Mesenchymal stem cell (in vitro differentiated cells and primary cell): Measurements from ENCODE around the gene ST6GALNAC2.
A peak's percentile ranks its signal among the peaks of the same experiment; 100 is the strongest.
"Not testable (repeated sequence)": the region's sequence is repeated elsewhere in the genome, so short reads cannot be mapped to it uniquely, and the experiment has no call there.

Experiments used
- DNase-seq: peaks from one replicate; pipeline ENCODE4 v3.0.0-alpha.2; 2013
- H2AFZ ChIP-seq: one replicate; pipeline ENCODE4 v1.6.1; 2013; ENCODE audit warnings: low read depth, mild to moderate bottlenecking, control low read depth, inconsistent platforms, low read length, moderate library complexity
- H2AK5ac ChIP-seq: 2 replicates; pipeline ENCODE4 v1.6.1; 2013; ENCODE audit warnings: low read length, moderate library complexity, mild to moderate bottlenecking, inconsistent platforms; ENCODE audit not compliant: severe bottlenecking
- H2BK120ac ChIP-seq: one replicate; pipeline ENCODE4 v1.6.1; 2013; ENCODE audit warnings: low read depth, mild to moderate bottlenecking, inconsistent platforms, low read length, moderate library complexity
- H2BK12ac ChIP-seq, 2 experiments: one replicate each; pipeline ENCODE4 v1.6.1; 2013; ENCODE audit warnings: inconsistent platforms in 2 of 2, low read length in 2 of 2, mild to moderate bottlenecking in 2 of 2, moderate library complexity in 2 of 2, control low read depth in 1 of 2
- H2BK15ac ChIP-seq: one replicate; pipeline ENCODE4 v1.6.1; 2013; ENCODE audit warnings: mild to moderate bottlenecking, low read depth, inconsistent platforms; ENCODE audit not compliant: poor library complexity, severe bottlenecking
- H2BK5ac ChIP-seq: 2 replicates; pipeline ENCODE4 v1.6.1; 2013; ENCODE audit warnings: low read depth, mild to moderate bottlenecking, low read length, control low read depth, inconsistent platforms; ENCODE audit not compliant: poor library complexity, severe bottlenecking
- H3K14ac ChIP-seq, 2 experiments: one replicate each; pipeline ENCODE4 v1.6.1; 2013; ENCODE audit warnings: inconsistent platforms in 2 of 2, low read length in 2 of 2, control low read depth in 1 of 2, mild to moderate bottlenecking in 1 of 2, moderate library complexity in 1 of 2
- H3K18ac ChIP-seq, 2 experiments: one replicate each; pipeline ENCODE4 v1.6.1; 2013; ENCODE audit warnings: inconsistent platforms in 2 of 2, low read length in 2 of 2, control low read depth in 1 of 2, low read depth in 1 of 2, mild to moderate bottlenecking in 1 of 2
- H3K23ac ChIP-seq, 2 experiments: one replicate each; pipeline ENCODE4 v1.6.1; 2013; ENCODE audit warnings: inconsistent platforms in 2 of 2, low read length in 2 of 2, mild to moderate bottlenecking in 2 of 2, moderate library complexity in 2 of 2, control low read depth in 1 of 2
- H3K27ac ChIP-seq: 2 replicates; pipeline ENCODE4 v1.5.1; 2013; ENCODE audit warnings: mild to moderate bottlenecking, moderate library complexity, low read length, control low read depth, inconsistent platforms; ENCODE audit not compliant: poor library complexity, severe bottlenecking
- H3K27me3 ChIP-seq, 2 experiments: 2 replicates each; pipeline versions ENCODE4 v1.6.1 to v1.7.0; 2013; ENCODE audit warnings: low read length in 2 of 2, mild to moderate bottlenecking in 2 of 2, moderate library complexity in 2 of 2, control low read depth in 1 of 2, inconsistent platforms in 1 of 2; ENCODE audit not compliant: control insufficient read depth in 1 of 2, insufficient read depth in 1 of 2
- H3K36me3 ChIP-seq, 2 experiments: 2 replicates each; pipeline versions ENCODE4 v1.6.1 to v1.7.0; 2013; ENCODE audit warnings: low read length in 2 of 2, control low read depth in 1 of 2, inconsistent platforms in 1 of 2, low read depth in 1 of 2, mild to moderate bottlenecking in 1 of 2; ENCODE audit not compliant: insufficient read depth in 2 of 2, control insufficient read depth in 1 of 2
- H3K4ac ChIP-seq, 2 experiments: one replicate each; pipeline ENCODE4 v1.6.1; 2013; ENCODE audit warnings: inconsistent platforms in 2 of 2, low read length in 2 of 2, mild to moderate bottlenecking in 2 of 2, moderate library complexity in 2 of 2, control low read depth in 1 of 2, low read depth in 1 of 2
- H3K4me1 ChIP-seq: 2 replicates; pipeline ENCODE4 v1.6.1; 2013; ENCODE audit warnings: low read depth, low read length, control low read depth; ENCODE audit not compliant: control insufficient read depth, insufficient read depth
- H3K4me2 ChIP-seq: 2 replicates; pipeline ENCODE4 v1.6.1; 2013; ENCODE audit warnings: low read length, mild to moderate bottlenecking, inconsistent platforms; ENCODE audit not compliant: poor library complexity, severe bottlenecking
- H3K4me3 ChIP-seq, 2 experiments: 2 replicates each; pipeline versions ENCODE4 v1.5.1 to v1.7.0; 2013; ENCODE audit warnings: low read length in 2 of 2, mild to moderate bottlenecking in 2 of 2, control low read depth in 1 of 2, low read depth in 1 of 2; ENCODE audit not compliant: insufficient read depth in 1 of 2
- H3K79me1 ChIP-seq: replicated peaks from 2 replicates; pipeline ENCODE4 v1.6.1; 2013; ENCODE audit warnings: mild to moderate bottlenecking, control low read depth, low read length, inconsistent platforms; ENCODE audit not compliant: poor library complexity, severe bottlenecking
- H3K9ac ChIP-seq: 2 replicates; pipeline ENCODE4 v1.7.0; 2013; ENCODE audit warnings: mild to moderate bottlenecking, low read length, moderate library complexity
- H3K9me3 ChIP-seq: 2 replicates; pipeline ENCODE4 v1.7.0; 2013; ENCODE audit warnings: mild to moderate bottlenecking, low read length; ENCODE audit not compliant: control insufficient read depth
- H4K8ac ChIP-seq: one replicate; pipeline ENCODE4 v1.6.1; 2013; ENCODE audit warnings: inconsistent platforms, mild to moderate bottlenecking, low read length, moderate library complexity
- H4K91ac ChIP-seq: one replicate; pipeline ENCODE4 v1.6.1; 2013; ENCODE audit warnings: mild to moderate bottlenecking, low read length, inconsistent platforms
- WGBS: methylation state at CpG from one replicate; pipeline ENCODE4 v1.1.7; 2013; ENCODE audit warnings: mixed read lengths; 5-methylcytosine and 5-hydroxymethylcytosine counted together

ST6GALNAC2 gene

GRCh38 chr17:76533640-76534359 lies 51.9 kb downstream of the ST6GALNAC2 start:
- not testable (repeated sequence) for H3K4me3 ChIP-seq, H4K8ac ChIP-seq, H3K9me3 ChIP-seq, DNase-seq, H3K18ac ChIP-seq, H2AK5ac ChIP-seq, H3K79me1 ChIP-seq, H3K4ac ChIP-seq, H3K9ac ChIP-seq, H3K23ac ChIP-seq, H3K27me3 ChIP-seq, H2BK15ac ChIP-seq, H3K4me2 ChIP-seq, H3K14ac ChIP-seq, H4K91ac ChIP-seq, H3K27ac ChIP-seq, H2AFZ ChIP-seq, H2BK5ac ChIP-seq
- Histone ChIP-seq H3K4me1 (peaks cover 41% of the 10 kb centered on the region), H2BK12ac (peak overlapping the region in 1 of 2 experiments; percentile 43), H3K36me3 (peaks cover 4 to 22% of the 10 kb centered on the region in 2 experiments), H2BK120ac (peak overlapping the region; percentile 40)
- WGBS: 92% methylated on average over 6 of the region's 9 CpGs

GRCh38 chr17:76532072-76532651 lies 53.5 kb downstream of the ST6GALNAC2 start:
- 50% methylated on average over 6 of the region's 8 CpGs for WGBS
- peak overlapping the region in 1 of 2 experiments; percentile 82 for H3K14ac ChIP-seq
- H3K9me3 ChIP-seq: no peaks in the 10 kb centered on the region
- peak overlapping the region; percentile 75 to 95 for H2BK12ac ChIP-seq
- peaks cover 44% of the 10 kb centered on the region for H3K4me1 ChIP-seq
- peak overlapping the region; percentile 60 to 84 for H3K18ac ChIP-seq
- H3K4me3 ChIP-seq: no peak overlapping the region
- H3K36me3 ChIP-seq: peaks cover 4 to 22% of the 10 kb centered on the region in 2 experiments
- peak overlapping the region; percentile 68 for H4K8ac ChIP-seq
- H3K23ac ChIP-seq: no peak overlapping the region
- H2AK5ac ChIP-seq: no peak overlapping the region
- H4K91ac ChIP-seq: peak overlapping the region; percentile 96
- peak; percentile 66 for DNase-seq
- H3K4ac ChIP-seq: peak overlapping the region; percentile 71 to 89
- peak overlapping the region; percentile 80 for H2BK120ac ChIP-seq
- H3K27ac ChIP-seq: no peak overlapping the region
- H2AFZ ChIP-seq: no peak overlapping the region
- H2BK5ac ChIP-seq: no peak overlapping the region
- H3K9ac ChIP-seq: peak overlapping the region; percentile 88
- H2BK15ac ChIP-seq: no peak overlapping the region
- no peaks in the 10 kb centered on the region for H3K27me3 ChIP-seq
- no peaks in the 10 kb centered on the region for H3K79me1 ChIP-seq
- H3K4me2 ChIP-seq: no peak overlapping the region

GRCh38 chr17:76531486-76532038 lies 54.1 kb downstream of the ST6GALNAC2 start:
- WGBS: 90% methylated on average over 18 of the region's 18 CpGs
- H3K23ac ChIP-seq: no peak overlapping the region
- H3K79me1 ChIP-seq: no peaks in the 10 kb centered on the region
- DNase-seq: no peak
- no peak overlapping the region for H3K27ac ChIP-seq
- H3K4me3 ChIP-seq: no peak overlapping the region
- H3K27me3 ChIP-seq: no peaks in the 10 kb centered on the region
- H3K4ac ChIP-seq: peak overlapping the region; percentile 27 to 91
- peak overlapping the region; percentile 88 for H3K9ac ChIP-seq
- no peak overlapping the region for H2AFZ ChIP-seq
- H3K18ac ChIP-seq: peak overlapping the region; percentile 94 to 99
- peak overlapping the region; percentile 98 for H2BK12ac ChIP-seq
- no peak overlapping the region for H2BK5ac ChIP-seq
- H3K14ac ChIP-seq: peak overlapping the region in 1 of 2 experiments; percentile 95
- peak overlapping the region; percentile 22 for H2BK120ac ChIP-seq
- peak overlapping the region; percentile 100 for H4K91ac ChIP-seq
- H3K9me3 ChIP-seq: no peaks in the 10 kb centered on the region
- H4K8ac ChIP-seq: peak overlapping the region; percentile 93
- peaks cover 44% of the 10 kb centered on the region for H3K4me1 ChIP-seq
- peak overlapping the region; percentile 41 for H2BK15ac ChIP-seq
- H3K36me3 ChIP-seq: peaks cover 4 to 22% of the 10 kb centered on the region in 2 experiments
- H2AK5ac ChIP-seq: no peak overlapping the region
- H3K4me2 ChIP-seq: no peak overlapping the region
